Posterior vena cava (tissue), 2 donors: ENCODE results near the gene NET1. TPM values are rescaled to one million over a fixed set of nuclear protein-coding genes. Genes with fewer than 3 reads are reported as not detected.
"Not testable (repeated sequence)": the region's sequence is repeated elsewhere in the genome, so short reads cannot be mapped to it uniquely, and the experiment has no call there.

ENCODE experiments used
- DNase-seq: peaks from one replicate; pipeline ENCODE4 v3.0.0-alpha.2; 2020; ENCODE audit warnings: low spot score
- intact Hi-C, 2 donors: fragments of 100-400 bp; cut with DNase I; formaldehyde crosslinking; loops; one replicate each; pipeline versions ENCODE4 v1.14.1 to v1.14.2; 2022 to 2023
- long read RNA-seq, 2 donors: library from polyadenylated mRNA; unstranded; transcript quantifications; one replicate each; pipeline ENCODE4 v2.0.0, GENCODE V29; 2020 to 2021
- total RNA-seq, 2 donors: library from RNA; stranded (reverse); fragmentation: NEBNext Ultra II Directional; extraction: Animal tissue kit (Norgen Biotek cat#: 25700); gene quantifications; one replicate each; pipeline ENCODE4 v1.2.1, GENCODE V29; 2021
- donor health status: DM: yes; HTN: yes; CAD: no.
- donor health status: DM: yes; HTN: yes; CAD: no.

NET1 gene, protein sequence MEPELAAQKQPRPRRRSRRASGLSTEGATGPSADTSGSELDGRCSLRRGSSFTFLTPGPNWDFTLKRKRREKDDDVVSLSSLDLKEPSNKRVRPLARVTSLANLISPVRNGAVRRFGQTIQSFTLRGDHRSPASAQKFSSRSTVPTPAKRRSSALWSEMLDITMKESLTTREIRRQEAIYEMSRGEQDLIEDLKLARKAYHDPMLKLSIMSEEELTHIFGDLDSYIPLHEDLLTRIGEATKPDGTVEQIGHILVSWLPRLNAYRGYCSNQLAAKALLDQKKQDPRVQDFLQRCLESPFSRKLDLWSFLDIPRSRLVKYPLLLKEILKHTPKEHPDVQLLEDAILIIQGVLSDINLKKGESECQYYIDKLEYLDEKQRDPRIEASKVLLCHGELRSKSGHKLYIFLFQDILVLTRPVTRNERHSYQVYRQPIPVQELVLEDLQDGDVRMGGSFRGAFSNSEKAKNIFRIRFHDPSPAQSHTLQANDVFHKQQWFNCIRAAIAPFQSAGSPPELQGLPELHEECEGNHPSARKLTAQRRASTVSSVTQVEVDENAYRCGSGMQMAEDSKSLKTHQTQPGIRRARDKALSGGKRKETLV
- 100 to 1,000 TPM in 1 of 2 donors, 10 to 100 TPM in 1; 99.3 to 113 TPM for total RNA-seq
- long read RNA-seq, donor 1, transcript NET1-202 (10 exons, 3,253 nt): major isoform, 9 of 20 reads
- long read RNA-seq, donor 1, partial matches to known transcripts: 5 of 20 reads
- long read RNA-seq, donor 1, other reads (novel, unspliced or antisense): 5 of 20 reads
- long read RNA-seq, donor 2, transcript NET1-201 (12 exons, 3,402 nt): minor isoform, 5 of 49 reads
- long read RNA-seq, donor 2, transcript NET1-202 (10 exons, 3,253 nt): major isoform, 26 of 49 reads
- long read RNA-seq, donor 2, partial matches to known transcripts: 6 of 49 reads
- long read RNA-seq, donor 2, other reads (novel, unspliced or antisense): 12 of 49 reads

DNA sequence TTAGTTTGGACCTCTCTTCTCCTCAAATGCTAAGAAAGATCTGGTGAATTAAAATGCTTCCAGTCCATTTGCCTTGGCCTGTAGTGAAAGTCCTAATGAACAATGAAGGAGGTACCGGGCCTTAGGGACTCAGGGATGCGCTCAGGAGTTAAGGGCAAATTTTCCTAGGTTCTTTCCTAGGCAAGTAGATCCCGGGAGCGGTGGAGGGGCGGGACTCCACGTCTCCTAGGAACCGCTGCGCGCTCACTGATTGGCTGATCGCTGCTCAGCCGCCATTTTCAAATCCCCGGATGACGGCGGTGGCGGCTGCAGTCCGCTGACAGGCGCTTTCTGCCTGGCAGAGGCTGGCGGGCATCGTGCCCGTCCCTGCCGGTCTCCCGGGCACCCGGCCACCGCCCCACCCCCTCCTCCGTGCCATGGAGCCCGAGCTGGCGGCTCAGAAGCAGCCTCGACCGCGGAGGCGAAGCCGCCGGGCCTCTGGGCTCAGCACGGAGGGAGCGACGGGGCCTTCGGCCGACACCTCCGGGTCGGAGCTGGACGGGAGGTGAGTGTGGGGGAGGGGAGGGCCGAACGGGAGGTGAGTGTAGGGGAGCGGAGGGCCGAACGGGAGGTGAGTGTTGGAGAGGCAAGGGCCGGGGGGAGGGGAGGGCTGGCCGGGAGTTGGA is at the start of gene NET1:
TSS of gene NET1 (plus strand) at position 281 of the 665 bp plus-strand sequence. CDS start at position 417, 136 bp downstream.
- DNase-seq: peak; percentile 95
- intact Hi-C loops: no loop called here

DNA sequence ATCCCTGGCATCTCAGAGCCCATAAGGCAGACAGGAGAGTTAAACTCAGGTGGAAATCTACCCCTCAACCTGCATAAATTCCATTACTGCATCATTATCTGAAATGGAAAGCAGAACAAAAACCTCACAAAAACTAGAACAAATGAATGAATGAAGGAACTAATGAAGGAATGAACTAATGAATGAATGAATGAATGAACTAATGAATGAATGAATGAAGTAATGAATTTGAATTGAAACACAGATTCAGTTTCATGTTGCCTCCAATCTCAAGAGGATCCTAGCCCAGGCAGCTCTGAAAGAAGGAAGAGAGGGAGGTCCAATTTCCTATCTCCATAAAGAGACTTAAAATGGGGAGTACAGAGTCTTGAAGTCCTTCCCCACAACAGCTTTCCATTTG is 49.5 kb upstream of the NET1 start:
- intact Hi-C loops: no loop called here

DNA sequence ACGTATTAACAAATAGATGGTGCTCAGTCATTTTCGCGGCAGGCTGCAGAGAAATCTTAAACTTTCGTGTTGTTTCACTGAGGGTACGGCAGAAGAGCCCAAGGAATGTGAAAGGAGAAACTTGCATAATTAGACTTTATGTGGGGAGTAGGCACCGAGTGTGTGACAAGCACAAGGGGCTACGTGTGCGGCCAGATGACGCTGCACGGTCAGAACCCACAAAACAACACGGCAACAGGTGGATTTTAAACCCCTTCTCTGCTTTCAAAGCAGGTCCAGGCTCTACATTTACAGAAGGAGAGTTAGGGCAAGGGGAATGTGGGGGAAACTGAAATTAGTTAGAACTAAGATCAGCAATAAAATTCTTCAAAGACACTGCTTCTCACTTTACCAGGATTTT is 48.0 kb upstream of the NET1 start:
- DNase-seq: no peak
- intact Hi-C loops: no loop called here

More for the DNA sequence above, 49.5 kb upstream of the NET1 start:
- no peak for DNase-seq

DNA sequence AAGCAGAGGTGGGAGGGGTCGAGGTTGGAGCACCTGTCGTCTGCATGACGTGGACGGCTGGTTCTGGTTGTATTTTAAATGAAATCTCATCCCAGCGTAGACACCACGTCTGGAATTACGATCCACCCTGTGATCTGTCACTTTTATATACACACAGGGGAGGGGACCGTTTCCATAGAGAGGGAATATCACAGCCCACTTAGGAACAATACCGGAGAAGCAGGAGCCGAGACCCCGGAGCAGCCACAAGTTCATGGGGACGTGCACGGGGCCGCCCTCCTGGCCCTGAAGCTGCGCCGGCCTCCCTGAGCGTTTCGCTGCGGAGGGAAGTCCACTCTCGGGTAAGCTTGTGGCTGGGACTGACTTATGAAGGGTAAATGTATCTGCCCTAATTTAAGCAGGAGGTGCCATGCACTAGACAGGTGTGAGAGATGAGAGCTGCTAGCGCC is 47.4 kb upstream of the NET1 start, which contains the start of gene UCN3:
TSS of gene UCN3 (plus strand) at position 77 of the 449 bp plus-strand sequence. CDS start 8,755 bp downstream, outside the sequence.
- no peak for DNase-seq
- intact Hi-C loops: no loop called here

DNA sequence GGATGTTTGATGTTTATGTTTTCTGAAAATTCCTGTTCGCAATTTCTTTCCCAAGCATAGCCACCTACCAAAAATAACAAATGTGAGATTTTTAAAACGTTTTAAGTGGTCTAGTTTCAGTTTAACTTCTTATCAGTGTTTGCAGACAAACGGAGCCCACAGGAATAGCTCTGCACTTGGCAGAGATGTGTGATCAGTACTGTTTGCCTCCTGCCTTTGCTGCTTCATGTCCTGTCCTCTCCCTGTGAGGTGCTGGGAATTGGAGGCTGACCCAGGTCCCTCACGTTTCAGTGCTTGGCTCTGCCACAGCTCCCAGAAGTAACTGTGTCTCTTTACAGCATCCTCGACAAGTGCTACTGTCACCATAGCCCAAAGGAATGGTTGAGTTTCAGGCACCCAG is 46.4 kb upstream of the NET1 start:
- intact Hi-C loops: no loop called here
- DNase-seq: no peak

DNA sequence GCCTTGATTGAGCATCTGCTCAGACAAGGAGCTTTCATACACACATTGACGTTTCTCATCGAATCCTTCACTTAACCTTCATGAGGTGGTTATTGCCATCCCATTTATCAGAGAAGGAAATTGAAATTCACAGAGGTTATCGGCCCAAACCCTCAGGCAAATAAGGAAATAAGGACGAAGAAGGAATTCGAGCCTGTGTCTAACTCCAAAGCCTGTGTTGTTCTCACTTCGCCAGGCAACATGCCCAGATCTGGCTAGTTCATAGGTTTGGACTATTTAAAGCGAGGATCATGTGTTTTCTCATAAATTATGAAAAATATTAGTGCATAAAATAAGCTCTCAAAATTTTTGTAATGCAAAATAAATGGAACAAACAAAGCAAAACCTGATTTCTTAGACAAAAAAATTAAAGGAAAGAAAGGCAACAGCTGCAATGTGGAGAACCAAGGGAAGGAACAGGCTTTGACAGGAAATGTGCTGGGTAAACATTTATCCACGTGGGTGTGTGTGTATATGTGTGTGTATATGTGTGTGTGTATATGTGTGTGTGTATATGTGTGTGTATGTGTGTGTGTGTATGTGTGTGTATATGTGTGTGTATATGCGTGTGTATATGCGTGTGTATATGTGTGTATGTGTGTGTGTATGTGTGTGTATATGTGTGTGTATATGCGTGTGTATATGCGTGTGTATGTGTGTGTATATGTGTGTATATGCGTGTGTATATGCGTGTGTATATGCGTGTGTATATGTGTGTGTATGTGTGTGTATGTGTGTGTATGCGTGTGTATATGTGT is 42.8 kb upstream of the NET1 start:
- DNase-seq: no peak
- intact Hi-C loops: loop anchor here in 1 of 2 donors (10.0 kb wide), 1 partner anchor 515 kb away; no protein-coding TSS in a partner anchor

DNA sequence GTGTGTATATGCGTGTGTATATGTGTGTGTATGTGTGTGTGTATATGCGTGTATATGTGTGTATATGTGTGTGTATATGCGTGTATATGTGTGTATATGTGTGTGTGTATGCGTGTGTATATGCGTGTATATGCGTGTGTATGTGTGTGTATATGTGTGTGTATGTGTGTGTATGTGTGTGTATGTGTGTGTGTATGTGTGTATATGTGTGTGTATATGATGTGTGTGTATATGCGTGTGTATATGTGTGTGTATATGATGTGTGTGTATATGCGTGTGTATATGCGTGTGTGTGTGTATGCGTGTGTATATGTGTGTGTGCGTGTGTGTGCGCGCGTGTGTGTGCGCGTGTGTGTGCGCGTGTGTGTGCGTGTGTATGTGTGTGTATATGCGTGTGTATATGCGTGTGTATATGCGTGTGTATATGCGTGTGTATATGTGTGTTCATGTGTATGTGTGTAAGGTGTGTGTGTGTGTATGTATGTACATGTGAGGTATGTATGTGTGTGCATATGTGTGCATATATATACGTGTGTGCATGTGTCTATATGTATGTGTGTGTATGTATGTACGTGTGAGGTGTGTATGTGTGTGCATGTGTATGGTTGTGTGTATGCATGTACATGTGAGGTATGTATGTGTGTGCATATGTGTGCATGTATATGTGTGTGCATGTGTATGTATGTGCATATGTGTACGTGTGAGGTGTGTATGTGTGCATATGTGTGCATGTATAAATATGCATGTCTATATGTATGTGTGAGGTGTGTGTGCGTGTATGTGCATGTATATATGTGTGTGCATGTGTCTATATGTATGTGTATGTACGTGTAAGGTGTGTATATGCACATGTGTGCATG is 41.6 kb upstream of the NET1 start:
- no peak for DNase-seq
- intact Hi-C loops: loop anchor here in 1 of 2 donors (10.0 kb wide), 1 partner anchor 516 kb away; no protein-coding TSS in a partner anchor

DNA sequence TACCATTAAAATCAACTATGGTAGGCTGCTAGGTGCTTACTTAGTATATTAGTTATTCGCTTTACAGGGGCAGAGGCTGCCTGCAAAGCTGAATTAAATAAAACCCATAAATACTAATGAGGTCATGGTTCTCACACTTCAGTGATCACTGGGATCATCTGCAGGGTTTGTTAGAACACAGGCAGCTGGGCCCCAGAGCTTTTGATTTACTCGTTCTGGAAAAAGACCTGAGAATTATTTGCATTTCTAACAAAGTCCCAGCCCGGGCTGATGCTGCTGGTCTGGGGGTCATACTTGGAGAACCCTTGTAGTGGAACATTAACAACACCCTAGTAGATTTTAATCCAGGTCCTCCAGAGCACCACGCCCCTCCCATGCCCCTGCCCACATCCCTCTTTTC is 39.0 kb upstream of the NET1 start:
- intact Hi-C loops: loop anchor here in 1 of 2 donors (10.0 kb wide), 1 partner anchor 519 kb away; no protein-coding TSS in a partner anchor
- no peak for DNase-seq

DNA sequence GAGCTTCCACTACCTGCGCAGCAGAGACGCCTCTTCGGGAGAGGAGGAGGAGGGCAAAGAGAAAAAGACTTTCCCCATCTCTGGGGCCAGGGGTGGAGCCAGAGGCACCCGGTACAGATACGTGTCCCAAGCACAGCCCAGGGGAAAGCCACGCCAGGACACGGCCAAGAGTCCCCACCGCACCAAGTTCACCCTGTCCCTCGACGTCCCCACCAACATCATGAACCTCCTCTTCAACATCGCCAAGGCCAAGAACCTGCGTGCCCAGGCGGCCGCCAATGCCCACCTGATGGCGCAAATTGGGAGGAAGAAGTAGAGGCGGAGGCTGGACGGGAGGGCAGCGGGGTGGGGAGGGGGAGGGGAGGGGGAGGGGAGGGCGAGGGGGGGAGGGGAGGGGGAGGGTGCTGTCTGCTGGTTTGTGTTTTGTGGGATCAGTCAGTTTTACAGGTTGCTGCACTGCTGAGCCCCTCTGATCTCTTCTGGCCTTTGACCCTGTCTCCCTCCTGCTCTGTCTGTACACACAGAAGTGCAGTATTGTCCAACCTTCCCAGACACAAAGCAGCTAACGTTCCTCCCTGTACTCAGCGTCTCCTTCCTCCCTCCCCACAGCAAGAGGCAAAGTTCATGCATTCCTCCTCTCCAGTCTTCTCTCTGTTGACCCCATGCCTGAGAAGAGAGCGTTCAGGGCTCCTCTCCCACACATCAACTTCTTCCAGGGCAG is 38.3 kb upstream of the NET1 start:
- intact Hi-C loops: loop anchor here in 1 of 2 donors (10.0 kb wide), 1 partner anchor 519 kb away; no protein-coding TSS in a partner anchor
- no peak for DNase-seq

DNA sequence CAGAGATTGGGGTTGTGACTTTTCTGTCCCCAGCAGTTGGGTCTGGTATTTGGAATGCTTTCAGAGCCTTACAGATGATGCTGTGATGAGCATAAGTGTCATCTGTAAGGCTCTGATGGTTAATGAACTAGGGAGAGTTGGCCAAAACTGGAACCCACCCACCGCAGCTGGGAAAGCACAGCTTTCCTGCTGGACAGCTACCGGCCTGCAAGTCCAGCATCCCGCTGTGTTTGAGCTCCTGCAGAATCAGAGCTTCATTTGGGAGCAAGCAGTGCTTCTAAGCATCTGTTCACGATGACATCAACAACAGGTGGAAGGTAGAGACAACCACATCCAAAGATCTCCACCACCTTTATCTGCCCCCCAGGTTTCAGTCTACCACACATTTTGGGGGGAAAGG is 35.9 kb upstream of the NET1 start:
- intact Hi-C loops: loop anchor here in 1 of 2 donors (10.0 kb wide), 1 partner anchor 522 kb away; no protein-coding TSS in a partner anchor
- DNase-seq: no peak

DNA sequence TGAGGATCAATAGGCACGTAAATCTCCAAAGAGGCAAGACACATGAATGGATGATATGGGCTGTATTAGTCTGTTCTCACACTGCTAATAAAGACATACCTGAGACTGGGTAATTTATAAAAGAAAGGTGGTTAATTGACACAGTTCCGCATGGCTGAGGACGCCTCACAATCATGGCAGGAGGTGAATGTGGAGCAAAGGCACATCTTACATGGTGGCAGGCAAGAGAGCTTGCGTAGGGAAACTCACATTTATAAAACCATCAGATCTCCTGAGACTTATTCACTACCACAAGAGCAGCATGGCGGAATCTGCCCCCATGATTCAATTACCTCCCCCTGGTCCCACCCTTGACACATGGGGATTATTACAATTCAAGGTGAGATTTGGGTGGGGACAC is 33.2 kb upstream of the NET1 start:
- DNase-seq: not testable (repeated sequence)
- intact Hi-C loops: loop anchor here in 1 of 2 donors (10.0 kb wide), 1 partner anchor 524 kb away; no protein-coding TSS in a partner anchor

DNA sequence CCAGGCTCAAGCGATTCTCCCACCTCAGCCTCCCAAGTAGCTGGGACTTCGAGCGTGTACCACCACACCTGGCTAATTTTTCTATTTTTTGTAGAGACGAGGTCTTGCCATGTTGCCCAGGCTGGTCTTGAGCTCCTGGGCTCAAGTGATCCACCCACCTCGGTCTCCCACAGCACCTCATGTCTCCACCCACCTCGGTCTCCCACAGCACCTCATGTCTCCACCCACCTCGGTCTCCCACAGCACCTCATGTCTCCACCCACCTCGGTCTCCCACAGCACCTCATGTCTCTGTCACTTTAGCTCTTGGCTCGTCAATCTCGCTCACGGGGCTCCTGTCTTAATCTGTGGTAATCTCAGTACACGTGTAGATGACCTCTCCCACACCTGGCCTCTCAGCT is 32.0 kb upstream of the NET1 start:
- DNase-seq, intact Hi-C loops: not testable (repeated sequence)

DNA sequence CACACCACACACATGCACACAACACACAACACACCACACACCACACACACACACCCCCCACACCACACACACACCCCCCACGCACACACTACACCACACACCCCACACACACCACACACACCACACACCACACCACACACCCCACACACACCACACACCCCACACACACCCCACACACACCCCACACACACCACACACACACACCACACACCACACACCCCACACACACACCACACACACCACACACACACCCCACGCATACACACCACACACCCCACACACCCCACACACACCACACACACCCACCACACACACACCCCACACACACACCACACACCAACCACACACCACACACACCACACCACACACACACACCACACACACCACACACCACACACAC is 31.2 kb upstream of the NET1 start:
- intact Hi-C loops: no loop called here
- no peak for DNase-seq

DNA sequence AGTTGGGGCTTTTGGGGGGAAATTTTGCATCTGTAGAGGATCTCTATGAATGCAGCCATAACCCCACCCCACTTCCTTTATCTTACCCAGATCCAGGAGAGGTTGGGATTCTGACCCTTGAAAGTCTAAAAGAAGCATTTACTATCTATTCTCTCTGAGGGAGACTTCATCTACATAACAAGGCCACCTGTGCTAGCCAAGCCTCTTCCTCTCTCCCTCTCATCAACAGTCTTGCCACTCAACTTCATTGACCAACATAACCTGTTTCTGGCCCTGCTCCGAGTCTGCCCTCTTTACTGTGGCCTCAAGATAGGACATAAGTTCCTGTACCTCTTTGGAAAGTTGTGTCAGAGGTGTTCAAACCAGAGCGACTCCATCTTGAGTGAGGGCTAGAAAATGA is 27.1 kb upstream of the NET1 start:
- no peak for DNase-seq
- intact Hi-C loops: no loop called here

DNA sequence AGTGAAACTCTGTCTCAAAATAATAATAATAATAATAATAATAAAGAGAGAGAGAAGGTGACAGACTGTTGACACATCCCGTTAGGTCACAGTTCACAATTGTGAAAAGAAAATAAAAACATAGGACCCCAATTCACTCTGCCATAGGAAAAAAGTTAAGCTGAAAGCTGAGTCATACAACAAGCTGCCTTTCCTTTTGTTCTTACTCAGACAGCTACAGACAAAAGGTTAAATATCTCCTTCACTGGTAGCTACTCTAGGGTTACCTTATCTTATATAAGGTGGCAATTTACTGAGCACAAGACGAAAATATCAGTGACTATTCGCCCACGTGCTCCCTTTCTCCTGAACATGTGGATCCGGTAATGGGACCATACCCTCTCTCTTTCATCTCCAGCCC is 25.2 kb upstream of the NET1 start:
- intact Hi-C loops: no loop called here
- no peak for DNase-seq

DNA sequence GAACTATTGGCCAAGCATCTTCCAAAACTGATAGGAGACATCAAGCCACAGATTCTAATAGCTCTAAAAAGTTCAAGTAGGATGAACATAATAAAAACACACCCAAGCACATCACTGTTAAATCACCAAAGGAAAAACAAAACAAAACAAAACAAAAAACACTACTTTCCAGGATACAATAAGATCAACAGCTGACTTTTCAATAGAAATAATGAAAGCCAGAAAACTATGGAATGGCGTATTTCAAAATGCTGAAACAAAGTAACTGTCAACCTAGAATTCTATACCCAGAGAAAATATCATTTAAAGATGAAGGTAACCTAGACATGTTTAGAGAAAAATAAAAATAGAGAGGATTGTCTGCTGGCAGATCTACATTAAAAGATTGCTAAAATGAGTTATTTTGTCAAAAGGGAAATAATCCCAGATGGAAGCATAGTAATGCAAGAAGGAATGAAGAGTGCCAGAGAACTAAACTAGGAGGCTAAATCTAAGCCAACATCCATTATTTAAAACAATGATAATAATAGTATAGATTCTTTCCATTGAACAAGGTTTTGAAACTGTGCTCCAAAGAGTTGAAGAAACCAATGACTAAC is 21.7 kb upstream of the NET1 start:
- no peak for DNase-seq
- intact Hi-C loops: no loop called here
